Measurements from ENCODE around the gene PCDHB7.
A peak's percentile ranks its signal among the peaks of the same experiment; 100 is the strongest.
"Not testable (repeated sequence)": the region's sequence is repeated elsewhere in the genome, so short reads cannot be mapped to it uniquely, and the experiment has no call there.

Gene PCDHB7

DNA sequence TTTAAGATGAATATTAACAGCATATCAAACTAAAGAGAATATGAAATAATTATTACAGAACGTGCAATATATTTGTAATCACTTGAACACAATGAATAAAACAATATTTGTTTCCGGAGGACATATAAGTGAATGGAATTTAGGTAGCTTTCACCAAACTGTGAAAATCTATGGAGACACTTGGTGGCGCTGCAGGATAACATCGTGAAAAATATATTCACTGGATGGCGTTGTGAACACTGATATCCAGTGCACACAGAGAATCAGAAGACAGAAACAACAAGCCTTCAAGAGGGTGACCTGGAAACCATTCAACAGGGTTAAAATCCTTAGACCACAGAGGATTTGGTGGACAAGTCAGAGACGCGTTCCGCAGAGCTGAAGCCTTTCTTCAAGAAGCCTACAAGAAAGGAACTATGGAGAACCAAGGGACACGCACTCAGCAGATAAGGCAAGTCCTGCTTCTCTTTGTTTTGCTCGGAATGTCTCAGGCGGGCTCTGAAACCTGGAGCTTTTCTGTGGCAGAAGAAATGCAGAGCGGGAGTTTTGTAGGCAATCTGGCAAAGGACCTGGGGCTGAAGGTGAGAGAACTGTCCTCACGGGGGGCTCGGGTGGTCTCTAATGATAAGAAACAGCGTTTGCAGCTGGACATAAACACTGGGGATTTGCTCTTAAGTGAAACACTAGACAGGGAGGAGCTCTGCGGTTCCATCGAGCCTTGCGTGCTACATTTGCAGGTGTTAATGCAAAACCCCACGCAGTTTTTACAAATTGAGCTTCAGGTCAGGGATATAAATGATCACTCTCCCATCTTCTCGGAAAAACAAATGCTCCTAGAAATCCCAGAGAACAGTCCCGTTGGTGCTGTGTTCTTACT, 27.2 kb downstream of the PCDHB7 start, which contains the start of gene PCDHB11:
Gene PCDHB11, plus strand, starts transcription at position 269 of the 877 bp plus-strand sequence. Its CDS starts 148 bp downstream, at position 417.
- TF ChIP-seq, protein P1, sequence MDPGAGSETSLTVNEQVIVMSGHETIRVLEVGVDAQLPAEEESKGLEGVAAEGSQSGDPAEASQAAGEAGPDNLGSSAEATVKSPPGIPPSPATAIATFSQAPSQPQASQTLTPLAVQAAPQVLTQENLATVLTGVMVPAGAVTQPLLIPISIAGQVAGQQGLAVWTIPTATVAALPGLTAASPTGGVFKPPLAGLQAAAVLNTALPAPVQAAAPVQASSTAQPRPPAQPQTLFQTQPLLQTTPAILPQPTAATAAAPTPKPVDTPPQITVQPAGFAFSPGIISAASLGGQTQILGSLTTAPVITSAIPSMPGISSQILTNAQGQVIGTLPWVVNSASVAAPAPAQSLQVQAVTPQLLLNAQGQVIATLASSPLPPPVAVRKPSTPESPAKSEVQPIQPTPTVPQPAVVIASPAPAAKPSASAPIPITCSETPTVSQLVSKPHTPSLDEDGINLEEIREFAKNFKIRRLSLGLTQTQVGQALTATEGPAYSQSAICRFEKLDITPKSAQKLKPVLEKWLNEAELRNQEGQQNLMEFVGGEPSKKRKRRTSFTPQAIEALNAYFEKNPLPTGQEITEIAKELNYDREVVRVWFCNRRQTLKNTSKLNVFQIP (CRISPR knock-in tag; IDR thresholded peaks at IDR 0.05; ENCODE audit: borderline replicate concordance, low read depth): no peak
- TF ChIP-seq ZC3H10 (CRISPR knock-in tag; IDR thresholded peaks at IDR 0.05) (no peak), TCF4 (CRISPR knock-in tag; IDR thresholded peaks at IDR 0.05; ENCODE audit: borderline replicate concordance) (no peak), ISL1 (CRISPR knock-in tag; IDR thresholded peaks at IDR 0.05) (no peak), GLIS3 (CRISPR knock-in tag; IDR thresholded peaks at IDR 0.05) (no peak), TOX (CRISPR knock-in tag; IDR thresholded peaks at IDR 0.05; ENCODE audit: borderline replicate concordance) (no peak)
- ATAC-seq: no peak

DNA sequence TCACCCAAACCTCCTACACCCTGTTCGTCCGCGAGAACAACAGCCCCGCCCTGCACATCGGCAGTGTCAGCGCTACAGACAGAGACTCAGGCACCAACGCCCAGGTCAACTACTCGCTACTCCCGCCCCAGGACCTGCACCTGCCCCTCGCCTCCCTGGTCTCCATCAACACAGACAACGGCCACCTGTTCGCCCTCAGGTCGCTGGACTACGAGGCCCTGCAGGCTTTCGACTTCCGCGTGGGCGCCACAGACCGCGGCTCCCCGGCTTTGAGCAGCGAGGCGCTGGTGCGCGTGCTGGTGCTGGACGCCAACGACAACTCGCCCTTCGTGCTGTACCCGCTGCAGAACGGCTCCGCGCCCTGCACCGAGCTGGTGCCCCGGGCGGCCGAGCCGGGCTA, 28.7 kb downstream of the PCDHB7 start:
- ATAC-seq: not testable (repeated sequence)

DNA sequence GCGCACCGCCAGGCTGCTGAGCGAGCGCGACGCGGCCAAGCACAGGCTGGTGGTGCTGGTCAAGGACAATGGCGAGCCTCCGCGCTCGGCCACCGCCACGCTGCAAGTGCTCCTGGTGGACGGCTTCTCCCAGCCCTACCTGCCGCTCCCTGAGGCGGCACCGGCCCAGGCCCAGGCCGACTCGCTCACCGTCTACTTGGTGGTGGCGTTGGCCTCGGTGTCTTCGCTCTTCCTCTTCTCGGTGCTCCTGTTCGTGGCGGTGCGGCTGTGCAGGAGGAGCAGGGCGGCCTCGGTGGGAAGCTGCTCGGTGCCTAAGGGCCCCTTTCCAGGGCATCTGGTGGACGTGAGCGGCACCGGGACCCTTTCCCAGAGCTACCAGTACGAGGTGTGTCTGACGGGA, 29.2 kb downstream of the PCDHB7 start:
- not testable (repeated sequence) for ATAC-seq

DNA sequence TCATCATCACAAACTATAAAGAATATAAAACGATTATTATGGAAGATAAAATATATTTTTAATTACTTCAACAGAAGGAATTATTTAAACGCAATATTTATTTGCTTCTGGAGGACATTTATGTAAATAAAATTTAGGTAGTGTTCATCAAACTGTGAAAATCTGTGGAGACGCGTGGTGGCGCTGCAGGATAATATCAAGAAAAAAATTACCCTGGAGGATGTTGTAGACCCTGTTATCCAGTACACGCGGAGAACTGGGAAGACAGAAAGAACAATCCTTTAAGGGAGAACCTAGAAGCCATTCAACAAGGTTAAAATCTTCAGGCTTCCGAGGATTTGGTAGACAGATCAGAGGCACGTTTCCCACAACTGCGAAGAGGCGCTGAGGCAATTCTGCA, 36.0 kb downstream of the PCDHB7 start, which contains the start of gene PCDHB12:
Gene PCDHB12, plus strand, starts transcription at position 242 of the 400 bp plus-strand sequence. CDS start 189 bp downstream, outside the sequence.
- TF ChIP-seq CSDC2 (CRISPR knock-in tag; IDR thresholded peaks at IDR 0.05) (no peak), ZFP3 (CRISPR knock-in tag; IDR thresholded peaks at IDR 0.05) (no peak), PPARA (CRISPR knock-in tag; IDR thresholded peaks at IDR 0.05; ENCODE audit: borderline replicate concordance) (no peak), ESRRG (CRISPR knock-in tag; IDR thresholded peaks at IDR 0.05) (no peak), ISL1 (CRISPR knock-in tag; IDR thresholded peaks at IDR 0.05) (no peak), ZNF565 (CRISPR knock-in tag; conservative IDR thresholded peaks at IDR 0.05; ENCODE audit: low read depth) (no peak), SNAI2 (CRISPR knock-in tag; IDR thresholded peaks at IDR 0.05) (no peak), ZC3H10 (CRISPR knock-in tag; IDR thresholded peaks at IDR 0.05) (no peak), TCF4 (CRISPR knock-in tag; IDR thresholded peaks at IDR 0.05; ENCODE audit: borderline replicate concordance) (no peak), BACH2 (CRISPR knock-in tag; IDR thresholded peaks at IDR 0.05; ENCODE audit: borderline replicate concordance) (no peak), ZNF8 (CRISPR knock-in tag; IDR thresholded peaks at IDR 0.05) (no peak), TOX (CRISPR knock-in tag; IDR thresholded peaks at IDR 0.05; ENCODE audit: borderline replicate concordance) (no peak), ZFP30 (CRISPR knock-in tag; IDR thresholded peaks at IDR 0.05) (no peak), ZNF70 (CRISPR knock-in tag; IDR thresholded peaks at IDR 0.05) (no peak), GLIS3 (CRISPR knock-in tag; IDR thresholded peaks at IDR 0.05) (no peak), OSR1 (CRISPR knock-in tag; IDR thresholded peaks at IDR 0.05) (no peak)
- TF ChIP-seq, protein P2, sequence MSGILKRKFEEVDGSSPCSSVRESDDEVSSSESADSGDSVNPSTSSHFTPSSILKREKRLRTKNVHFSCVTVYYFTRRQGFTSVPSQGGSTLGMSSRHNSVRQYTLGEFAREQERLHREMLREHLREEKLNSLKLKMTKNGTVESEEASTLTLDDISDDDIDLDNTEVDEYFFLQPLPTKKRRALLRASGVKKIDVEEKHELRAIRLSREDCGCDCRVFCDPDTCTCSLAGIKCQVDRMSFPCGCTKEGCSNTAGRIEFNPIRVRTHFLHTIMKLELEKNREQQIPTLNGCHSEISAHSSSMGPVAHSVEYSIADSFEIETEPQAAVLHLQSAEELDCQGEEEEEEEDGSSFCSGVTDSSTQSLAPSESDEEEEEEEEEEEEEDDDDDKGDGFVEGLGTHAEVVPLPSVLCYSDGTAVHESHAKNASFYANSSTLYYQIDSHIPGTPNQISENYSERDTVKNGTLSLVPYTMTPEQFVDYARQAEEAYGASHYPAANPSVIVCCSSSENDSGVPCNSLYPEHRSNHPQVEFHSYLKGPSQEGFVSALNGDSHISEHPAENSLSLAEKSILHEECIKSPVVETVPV (CRISPR knock-in tag; IDR thresholded peaks at IDR 0.05): no peak
- TF ChIP-seq, protein P3, sequence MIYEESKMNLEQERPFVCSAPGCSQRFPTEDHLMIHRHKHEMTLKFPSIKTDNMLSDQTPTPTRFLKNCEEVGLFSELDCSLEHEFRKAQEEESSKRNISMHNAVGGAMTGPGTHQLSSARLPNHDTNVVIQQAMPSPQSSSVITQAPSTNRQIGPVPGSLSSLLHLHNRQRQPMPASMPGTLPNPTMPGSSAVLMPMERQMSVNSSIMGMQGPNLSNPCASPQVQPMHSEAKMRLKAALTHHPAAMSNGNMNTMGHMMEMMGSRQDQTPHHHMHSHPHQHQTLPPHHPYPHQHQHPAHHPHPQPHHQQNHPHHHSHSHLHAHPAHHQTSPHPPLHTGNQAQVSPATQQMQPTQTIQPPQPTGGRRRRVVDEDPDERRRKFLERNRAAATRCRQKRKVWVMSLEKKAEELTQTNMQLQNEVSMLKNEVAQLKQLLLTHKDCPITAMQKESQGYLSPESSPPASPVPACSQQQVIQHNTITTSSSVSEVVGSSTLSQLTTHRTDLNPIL (CRISPR knock-in tag; IDR thresholded peaks at IDR 0.05; ENCODE audit: low read depth): no peak
- TF ChIP-seq, protein P4, sequence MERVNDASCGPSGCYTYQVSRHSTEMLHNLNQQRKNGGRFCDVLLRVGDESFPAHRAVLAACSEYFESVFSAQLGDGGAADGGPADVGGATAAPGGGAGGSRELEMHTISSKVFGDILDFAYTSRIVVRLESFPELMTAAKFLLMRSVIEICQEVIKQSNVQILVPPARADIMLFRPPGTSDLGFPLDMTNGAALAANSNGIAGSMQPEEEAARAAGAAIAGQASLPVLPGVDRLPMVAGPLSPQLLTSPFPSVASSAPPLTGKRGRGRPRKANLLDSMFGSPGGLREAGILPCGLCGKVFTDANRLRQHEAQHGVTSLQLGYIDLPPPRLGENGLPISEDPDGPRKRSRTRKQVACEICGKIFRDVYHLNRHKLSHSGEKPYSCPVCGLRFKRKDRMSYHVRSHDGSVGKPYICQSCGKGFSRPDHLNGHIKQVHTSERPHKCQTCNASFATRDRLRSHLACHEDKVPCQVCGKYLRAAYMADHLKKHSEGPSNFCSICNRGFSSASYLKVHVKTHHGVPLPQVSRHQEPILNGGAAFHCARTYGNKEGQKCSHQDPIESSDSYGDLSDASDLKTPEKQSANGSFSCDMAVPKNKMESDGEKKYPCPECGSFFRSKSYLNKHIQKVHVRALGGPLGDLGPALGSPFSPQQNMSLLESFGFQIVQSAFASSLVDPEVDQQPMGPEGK (CRISPR knock-in tag; IDR thresholded peaks at IDR 0.05; ENCODE audit: borderline replicate concordance): no peak
- TF ChIP-seq, protein P5, sequence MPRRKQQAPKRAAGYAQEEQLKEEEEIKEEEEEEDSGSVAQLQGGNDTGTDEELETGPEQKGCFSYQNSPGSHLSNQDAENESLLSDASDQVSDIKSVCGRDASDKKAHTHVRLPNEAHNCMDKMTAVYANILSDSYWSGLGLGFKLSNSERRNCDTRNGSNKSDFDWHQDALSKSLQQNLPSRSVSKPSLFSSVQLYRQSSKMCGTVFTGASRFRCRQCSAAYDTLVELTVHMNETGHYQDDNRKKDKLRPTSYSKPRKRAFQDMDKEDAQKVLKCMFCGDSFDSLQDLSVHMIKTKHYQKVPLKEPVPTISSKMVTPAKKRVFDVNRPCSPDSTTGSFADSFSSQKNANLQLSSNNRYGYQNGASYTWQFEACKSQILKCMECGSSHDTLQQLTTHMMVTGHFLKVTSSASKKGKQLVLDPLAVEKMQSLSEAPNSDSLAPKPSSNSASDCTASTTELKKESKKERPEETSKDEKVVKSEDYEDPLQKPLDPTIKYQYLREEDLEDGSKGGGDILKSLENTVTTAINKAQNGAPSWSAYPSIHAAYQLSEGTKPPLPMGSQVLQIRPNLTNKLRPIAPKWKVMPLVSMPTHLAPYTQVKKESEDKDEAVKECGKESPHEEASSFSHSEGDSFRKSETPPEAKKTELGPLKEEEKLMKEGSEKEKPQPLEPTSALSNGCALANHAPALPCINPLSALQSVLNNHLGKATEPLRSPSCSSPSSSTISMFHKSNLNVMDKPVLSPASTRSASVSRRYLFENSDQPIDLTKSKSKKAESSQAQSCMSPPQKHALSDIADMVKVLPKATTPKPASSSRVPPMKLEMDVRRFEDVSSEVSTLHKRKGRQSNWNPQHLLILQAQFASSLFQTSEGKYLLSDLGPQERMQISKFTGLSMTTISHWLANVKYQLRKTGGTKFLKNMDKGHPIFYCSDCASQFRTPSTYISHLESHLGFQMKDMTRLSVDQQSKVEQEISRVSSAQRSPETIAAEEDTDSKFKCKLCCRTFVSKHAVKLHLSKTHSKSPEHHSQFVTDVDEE (CRISPR knock-in tag; IDR thresholded peaks at IDR 0.05): no peak
- peak; percentile 68 for ATAC-seq

DNA sequence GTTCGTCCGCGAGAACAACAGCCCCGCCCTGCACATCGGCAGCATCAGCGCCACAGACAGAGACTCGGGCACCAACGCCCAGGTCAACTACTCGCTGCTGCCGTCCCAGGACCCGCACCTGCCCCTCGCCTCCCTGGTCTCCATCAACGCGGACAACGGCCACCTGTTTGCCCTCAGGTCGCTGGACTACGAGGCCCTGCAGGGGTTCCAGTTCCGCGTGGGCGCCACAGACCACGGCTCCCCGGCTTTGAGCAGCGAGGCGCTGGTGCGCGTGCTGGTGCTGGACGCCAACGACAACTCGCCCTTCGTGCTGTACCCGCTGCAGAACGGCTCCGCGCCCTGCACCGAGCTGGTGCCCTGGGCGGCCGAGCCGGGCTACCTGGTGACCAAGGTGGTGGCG, 37.8 kb downstream of the PCDHB7 start:
- ATAC-seq: not testable (repeated sequence)

DNA sequence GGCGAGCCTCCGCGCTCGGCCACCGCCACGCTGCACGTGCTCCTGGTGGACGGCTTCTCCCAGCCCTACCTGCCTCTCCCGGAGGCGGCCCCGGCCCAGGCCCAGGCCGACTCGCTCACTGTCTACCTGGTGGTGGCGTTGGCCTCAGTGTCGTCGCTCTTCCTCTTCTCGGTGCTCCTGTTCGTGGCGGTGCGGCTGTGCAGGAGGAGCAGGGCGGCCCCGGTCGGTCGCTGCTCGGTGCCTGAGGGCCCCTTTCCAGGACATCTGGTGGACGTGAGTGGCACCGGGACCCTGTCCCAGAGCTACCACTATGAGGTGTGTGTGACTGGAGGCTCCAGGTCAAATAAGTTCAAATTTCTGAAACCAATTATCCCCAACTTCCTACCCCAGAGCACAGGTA, 38.4 kb downstream of the PCDHB7 start:
- ATAC-seq: not testable (repeated sequence)

DNA sequence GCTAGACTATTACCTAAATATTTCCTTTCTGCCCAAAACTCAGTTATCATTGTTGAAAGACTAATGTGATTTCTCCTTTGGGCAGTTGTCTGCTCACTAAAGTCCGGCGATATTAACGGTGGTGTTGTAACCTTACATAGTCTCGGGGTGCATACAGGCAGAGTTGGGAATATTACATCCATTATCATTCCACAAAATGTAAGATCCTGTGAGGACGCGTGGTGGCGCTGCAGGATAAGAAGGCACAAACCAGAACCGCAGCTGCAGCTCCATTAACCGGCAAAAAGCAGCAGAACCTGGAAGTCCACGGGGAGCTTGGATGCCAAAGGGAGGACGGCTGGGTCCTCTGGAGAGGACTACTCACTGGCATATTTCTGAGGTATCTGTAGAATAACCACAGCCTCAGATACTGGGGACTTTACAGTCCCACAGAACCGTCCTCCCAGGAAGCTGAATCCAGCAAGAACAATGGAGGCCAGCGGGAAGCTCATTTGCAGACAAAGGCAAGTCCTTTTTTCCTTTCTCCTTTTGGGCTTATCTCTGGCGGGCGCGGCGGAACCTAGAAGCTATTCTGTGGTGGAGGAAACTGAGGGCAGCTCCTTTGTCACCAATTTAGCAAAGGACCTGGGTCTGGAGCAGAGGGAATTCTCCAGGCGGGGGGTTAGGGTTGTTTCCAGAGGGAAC, 41.4 kb downstream of the PCDHB7 start, which contains the start of gene PCDHB13:
Gene PCDHB13, plus strand, starts transcription at position 264 of the 684 bp plus-strand sequence. Its CDS starts 205 bp downstream, at position 469.
- 0 out of 3 replicates have a peak, but pooled peaks have one; percentile 26 for ATAC-seq

All from SK-N-SH treated with all-trans-retinoic acid at 6 μM for 48 hours (cell line).